ENCODE results near the gene ECI1.

ECI1 gene

DNA sequence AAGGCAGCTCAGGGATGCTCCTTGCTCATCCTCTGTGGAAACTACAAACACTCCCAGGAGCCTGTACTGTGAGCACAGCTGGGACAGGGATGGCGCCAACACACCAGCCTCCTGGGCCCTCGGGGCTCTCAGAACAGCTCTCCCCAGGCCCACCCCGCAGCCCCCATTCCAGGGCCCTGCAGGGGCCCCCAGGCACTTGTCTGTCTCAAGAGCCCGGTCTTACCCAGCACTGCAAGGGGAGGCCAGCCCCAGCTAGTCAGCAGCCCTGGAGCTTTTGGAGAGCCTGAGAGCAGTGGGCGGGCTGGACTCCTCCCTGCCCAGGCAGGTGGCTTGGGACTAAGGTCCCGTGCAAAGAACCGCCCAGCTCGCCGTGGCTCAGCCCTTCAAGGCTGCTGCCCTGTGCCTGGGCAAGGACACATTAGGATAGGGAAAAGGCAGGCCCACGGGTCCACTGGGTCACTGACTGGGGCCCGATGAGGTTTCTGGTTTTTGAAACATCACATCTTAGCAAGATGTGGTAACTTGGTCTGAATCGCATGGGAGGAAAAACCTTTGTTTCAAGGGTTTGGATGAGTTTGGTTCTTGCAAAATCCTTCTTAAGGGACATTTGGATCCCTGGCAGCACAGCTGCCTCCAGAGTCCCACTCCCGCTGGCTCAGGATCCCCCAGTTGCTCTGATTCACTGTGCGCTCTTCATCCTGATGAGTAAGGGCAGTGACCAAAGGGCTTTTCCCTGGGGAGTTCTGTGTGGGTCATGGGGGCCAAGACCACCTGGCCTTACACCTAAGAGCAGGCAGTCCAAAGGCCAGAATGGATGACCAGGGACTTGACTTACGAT lies 12.3 kb downstream of the ECI1 start:
- no peak for TF ChIP-seq CTCF (conservative IDR thresholded peaks at IDR 0.05; ENCODE audit: low read depth, low read length)
- no peak for DNase-seq (ENCODE audit: low read depth)
- H3K4me3 ChIP-seq (ENCODE audit: low read length): no peak overlapping the region

DNA sequence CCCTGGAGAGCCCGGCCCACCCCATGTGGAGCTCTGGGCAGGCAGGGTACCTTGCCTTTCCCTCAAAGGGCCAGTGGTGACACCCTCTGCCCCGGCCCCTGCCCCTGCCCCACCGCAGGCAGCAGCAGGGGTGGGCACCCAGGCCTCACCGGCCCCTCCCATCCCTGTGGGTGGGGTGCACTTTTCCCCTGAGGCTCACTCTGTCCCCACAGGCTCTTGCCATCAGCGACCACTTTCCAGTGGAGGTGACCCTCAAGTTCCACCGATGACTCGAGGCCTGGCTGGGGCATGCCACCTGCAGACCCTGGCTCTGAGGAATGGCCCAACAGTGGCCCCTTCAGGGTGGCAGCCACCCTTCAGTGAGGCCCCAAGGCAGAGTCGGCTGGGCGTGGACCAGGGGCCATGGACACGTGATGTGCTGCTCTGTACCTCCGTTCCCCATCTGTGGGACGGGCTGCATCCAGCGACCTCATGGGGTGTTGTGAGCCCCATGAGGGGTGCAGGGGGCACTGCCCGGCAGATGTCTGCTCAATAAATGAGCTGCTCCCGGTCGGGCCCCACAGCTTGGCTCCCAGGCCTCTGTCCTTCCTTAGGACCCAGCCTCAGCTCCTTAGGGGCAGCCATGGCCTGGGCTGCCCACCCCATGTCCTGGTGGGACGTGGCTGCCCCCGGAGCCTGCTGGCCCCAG lies 13.1 kb downstream of the ECI1 start:
- no peak for TF ChIP-seq CTCF (conservative IDR thresholded peaks at IDR 0.05; ENCODE audit: low read depth, low read length)
- no peak overlapping the region for H3K4me3 ChIP-seq (ENCODE audit: low read length)
- no peak for DNase-seq (ENCODE audit: low read depth)

DNA sequence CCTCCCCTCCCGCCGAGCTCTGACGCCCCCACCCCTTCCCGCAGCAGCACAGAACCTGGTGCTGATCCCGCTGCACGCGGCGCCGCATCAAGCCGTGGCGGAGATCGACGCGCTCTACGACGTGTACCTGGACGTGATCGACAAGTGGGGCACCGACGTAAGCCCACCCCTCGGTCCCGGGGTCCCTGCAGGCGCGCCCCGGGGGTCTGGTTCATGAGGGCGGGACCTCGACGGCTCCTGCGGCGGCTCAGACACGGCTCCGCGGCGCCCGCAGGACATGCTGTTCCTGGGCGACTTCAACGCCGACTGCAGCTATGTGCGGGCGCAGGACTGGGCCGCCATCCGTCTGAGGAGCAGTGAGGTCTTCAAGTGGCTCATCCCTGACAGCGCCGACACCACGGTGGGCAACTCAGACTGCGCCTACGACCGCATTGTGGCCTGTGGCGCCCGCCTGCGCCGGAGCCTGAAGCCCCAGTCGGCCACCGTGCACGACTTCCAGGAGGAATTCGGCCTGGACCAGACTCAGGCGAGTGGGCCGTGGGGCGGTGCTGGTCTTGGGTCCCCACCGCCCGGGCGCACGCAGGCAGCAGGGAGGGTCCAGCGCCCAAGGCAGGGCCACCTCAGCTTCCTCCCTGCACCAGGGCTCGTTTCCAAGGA lies 13.8 kb downstream of the ECI1 start:
- no peak for DNase-seq (ENCODE audit: low read depth)
- H3K4me3 ChIP-seq (ENCODE audit: low read length): no peak overlapping the region

GRCh38 chr16:2237102-2237482 lies 14.3 kb downstream of the ECI1 start:
- TF ChIP-seq CTCF (conservative IDR thresholded peaks at IDR 0.05; ENCODE audit: low read depth, low read length): no peak
- no peak for DNase-seq (ENCODE audit: low read depth)
- peak overlapping the region; percentile 23 for H3K4me3 ChIP-seq (ENCODE audit: low read length)

More for the DNA sequence above, 13.8 kb downstream of the ECI1 start:
- TF ChIP-seq CTCF (conservative IDR thresholded peaks at IDR 0.05; ENCODE audit: low read depth, low read length): no peak

DNA sequence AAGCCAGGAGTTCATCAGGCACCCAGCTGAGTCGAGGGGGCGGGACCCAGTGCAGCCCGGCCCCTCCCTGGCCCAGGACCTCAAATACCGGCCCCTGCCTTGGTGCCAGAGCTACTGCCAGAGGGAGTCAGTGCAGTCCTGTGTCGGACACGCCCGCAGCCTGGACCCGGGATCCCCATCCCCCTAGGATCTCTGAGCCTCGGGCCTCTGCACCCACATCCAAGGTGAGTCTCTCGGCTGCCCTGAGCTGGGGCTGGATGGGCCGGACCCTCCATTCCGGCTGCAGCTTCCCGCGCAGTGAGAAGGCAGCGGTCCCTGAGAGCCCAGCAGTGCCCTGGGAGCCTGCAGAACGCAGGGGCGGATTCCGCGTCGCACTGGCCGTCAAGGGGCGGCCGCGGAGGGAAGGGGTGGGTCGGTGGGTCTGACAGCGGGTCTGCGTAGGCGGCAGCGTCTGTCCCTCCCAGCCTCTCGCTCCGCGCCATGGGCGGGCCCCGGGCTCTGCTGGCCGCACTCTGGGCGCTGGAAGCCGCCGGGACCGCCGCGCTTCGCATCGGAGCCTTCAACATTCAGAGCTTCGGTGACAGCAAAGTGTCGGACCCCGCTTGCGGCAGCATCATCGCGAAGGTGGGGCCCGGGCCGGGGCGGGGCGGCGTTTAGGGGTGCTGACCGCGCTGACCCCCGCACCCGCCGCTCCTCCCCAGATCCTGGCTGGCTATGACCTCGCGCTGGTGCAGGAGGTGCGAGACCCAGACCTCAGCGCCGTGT lies 14.9 kb downstream of the ECI1 start, which contains the start of gene DNASE1L2:
TSS of gene DNASE1L2 (plus strand) at position 108 of the 765 bp plus-strand sequence. CDS start at position 481, 373 bp downstream.
- peak within 1 kb of the TSS; percentile 23 for H3K4me3 ChIP-seq (ENCODE audit: low read length)
- no peak for TF ChIP-seq CTCF (conservative IDR thresholded peaks at IDR 0.05; ENCODE audit: low read depth, low read length)
- no peak for DNase-seq (ENCODE audit: low read depth)

DNA sequence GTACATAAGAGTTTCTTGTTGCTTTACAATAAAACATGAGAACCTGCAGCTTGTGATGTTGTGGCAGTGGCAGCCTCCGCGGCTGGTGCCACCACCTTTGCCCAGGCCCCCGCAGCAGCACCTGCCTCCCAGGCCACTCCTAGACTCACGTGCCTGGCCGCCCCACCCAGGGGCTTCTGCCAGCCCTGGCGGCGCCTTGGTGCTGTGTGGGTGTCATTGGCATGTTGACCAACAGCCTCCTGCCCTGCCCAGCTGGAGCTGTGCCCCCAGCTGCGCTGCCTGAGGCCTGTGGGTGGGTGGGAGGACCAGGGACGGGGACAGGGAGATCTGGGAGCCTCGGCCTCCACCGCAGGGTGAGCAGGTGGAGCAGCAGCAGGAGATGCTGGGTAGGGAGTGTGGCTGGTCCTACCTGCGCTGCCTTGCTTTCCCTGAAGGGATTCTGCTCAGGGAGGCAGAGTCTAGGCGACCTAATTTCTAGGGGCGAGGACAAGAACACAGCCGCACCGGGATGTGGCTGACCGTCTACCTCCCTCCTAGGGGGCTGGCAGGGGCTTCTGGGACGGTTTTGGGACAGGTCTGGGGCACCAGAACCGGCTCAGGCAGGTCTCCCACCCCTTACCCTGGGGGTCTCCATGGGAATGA lies 15.6 kb downstream of the ECI1 start:
- TF ChIP-seq CTCF (conservative IDR thresholded peaks at IDR 0.05; ENCODE audit: low read depth, low read length): no peak
- no peak overlapping the region for H3K4me3 ChIP-seq (ENCODE audit: low read length)
- DNase-seq (ENCODE audit: low read depth): no peak

All from retinal pigment epithelial cell (primary cell).